Nephron (organoid): Measurements from ENCODE around the gene POP4.
A peak's percentile ranks its signal among the peaks of the same experiment; 100 is the strongest.

Experiments used
- H3K27ac Mint-ChIP-seq, 3 experiments: 2 replicates each; pipeline ENCODE4 v1.8.0; 2020; ENCODE audit warnings: mixed read lengths in 3 of 3, mild to moderate bottlenecking in 2 of 3, moderate library complexity in 1 of 3
- H3K27me3 Mint-ChIP-seq: 2 replicates; pipeline ENCODE4 v1.8.0; 2021; ENCODE audit warnings: low read depth, mild to moderate bottlenecking, moderate library complexity, mixed read lengths
- H3K36me3 Mint-ChIP-seq: 2 replicates; pipeline ENCODE4 v1.8.0; 2020; ENCODE audit warnings: low read depth, mixed read lengths
- H3K4me1 Mint-ChIP-seq: 2 replicates; pipeline ENCODE4 v1.8.0; 2020; ENCODE audit warnings: mixed read lengths
- H3K4me3 Mint-ChIP-seq, 3 experiments: 2 replicates each; pipeline ENCODE4 v1.8.0; 2020; ENCODE audit warnings: mild to moderate bottlenecking in 3 of 3, mixed read lengths in 3 of 3, moderate library complexity in 2 of 3
- H3K9me3 Mint-ChIP-seq: 2 replicates; pipeline ENCODE4 v1.8.0; 2020; ENCODE audit warnings: mixed read lengths
- CTCF ChIP-seq, 3 experiments: fragments of 200-600 bp; sonication (generic); IDR thresholded peaks; one replicate each; pipeline ENCODE4 v1.5.0; 2021; ENCODE audit warnings: antibody characterized with exemption in 3 of 3; ENCODE audit not compliant: unreplicated experiment in 3 of 3

The POP4 gene

DNA sequence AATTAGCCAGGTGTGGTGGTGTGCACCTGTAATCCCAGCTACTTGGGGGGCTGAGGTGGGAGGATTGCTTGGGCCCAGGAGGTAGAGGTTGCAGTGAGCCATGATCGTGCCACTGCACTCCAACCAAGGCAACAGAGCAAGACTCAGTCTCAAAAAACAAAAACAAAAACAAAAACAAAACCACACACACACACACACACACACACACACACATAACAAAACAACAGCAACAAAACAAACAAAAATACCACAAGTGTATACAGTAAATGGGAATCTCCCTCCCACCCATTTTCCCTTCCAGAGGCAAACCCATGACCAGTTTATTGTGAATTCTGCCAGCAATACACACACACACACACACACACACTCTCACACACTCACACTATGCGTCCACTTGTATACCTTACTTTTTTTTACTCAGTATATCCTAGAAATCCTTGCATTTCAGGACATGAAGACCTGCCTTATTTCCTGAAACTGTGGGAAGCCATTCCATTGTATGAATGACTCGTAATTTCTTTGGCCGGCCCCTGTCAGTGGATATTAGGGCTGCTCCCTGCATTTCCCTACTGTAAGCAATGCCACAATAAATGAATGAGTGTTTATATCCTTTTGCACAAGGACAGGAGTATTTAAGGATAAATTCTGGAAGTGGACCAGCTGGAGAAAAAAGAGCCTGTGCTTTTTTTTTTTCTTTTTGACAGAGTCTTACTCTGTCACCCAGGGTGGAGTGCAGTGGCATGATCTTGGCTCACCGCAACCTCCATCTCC lies 52.3 kb downstream of the POP4 start:
- Mint-ChIP-seq H3K4me1 (peaks cover 23% of the 10 kb centered on the region), H3K27ac (no peak overlapping the region), H3K36me3 (no peaks in the 10 kb centered on the region), H3K9me3 (peaks cover 4% of the 10 kb centered on the region), H3K4me3 (no peak overlapping the region), H3K27me3 (peaks cover 14% of the 10 kb centered on the region)
- no peak for TF ChIP-seq CTCF (IDR thresholded peaks at IDR 0.05; ENCODE audit: unreplicated experiment in 3 of 3)

GRCh38 chr19:29660835-29661234 lies 54.8 kb downstream of the POP4 start:
- peaks cover 2% of the 10 kb centered on the region for H3K9me3 Mint-ChIP-seq
- peaks cover 29% of the 10 kb centered on the region for H3K4me1 Mint-ChIP-seq
- H3K27me3 Mint-ChIP-seq = peaks cover 16% of the 10 kb centered on the region
- peak overlapping the region; percentile 27 to 57 (median 54) for H3K27ac Mint-ChIP-seq
- peak overlapping the region in 1 of 3 experiments; percentile 12 for H3K4me3 Mint-ChIP-seq
- H3K36me3 Mint-ChIP-seq = no peaks in the 10 kb centered on the region
- TF ChIP-seq CTCF (IDR thresholded peaks at IDR 0.05; ENCODE audit: unreplicated experiment in 3 of 3) = no peak

- peak overlapping the region in 2 of 3 experiments; percentile 45 to 47 for H3K4me3 Mint-ChIP-seq
- TF ChIP-seq CTCF (IDR thresholded peaks at IDR 0.05; ENCODE audit: unreplicated experiment in 3 of 3) = no peak
- peak overlapping the region; percentile 74 to 87 (median 87) for H3K27ac Mint-ChIP-seq
- peaks cover 2% of the 10 kb centered on the region for H3K9me3 Mint-ChIP-seq
- H3K36me3 Mint-ChIP-seq = no peaks in the 10 kb centered on the region
- peaks cover 19% of the 10 kb centered on the region for H3K27me3 Mint-ChIP-seq
- H3K4me1 Mint-ChIP-seq = peaks cover 38% of the 10 kb centered on the region
These were observed 56.2 kb downstream of the POP4 start for GRCh38 chr19:29662278-29662603.

DNA sequence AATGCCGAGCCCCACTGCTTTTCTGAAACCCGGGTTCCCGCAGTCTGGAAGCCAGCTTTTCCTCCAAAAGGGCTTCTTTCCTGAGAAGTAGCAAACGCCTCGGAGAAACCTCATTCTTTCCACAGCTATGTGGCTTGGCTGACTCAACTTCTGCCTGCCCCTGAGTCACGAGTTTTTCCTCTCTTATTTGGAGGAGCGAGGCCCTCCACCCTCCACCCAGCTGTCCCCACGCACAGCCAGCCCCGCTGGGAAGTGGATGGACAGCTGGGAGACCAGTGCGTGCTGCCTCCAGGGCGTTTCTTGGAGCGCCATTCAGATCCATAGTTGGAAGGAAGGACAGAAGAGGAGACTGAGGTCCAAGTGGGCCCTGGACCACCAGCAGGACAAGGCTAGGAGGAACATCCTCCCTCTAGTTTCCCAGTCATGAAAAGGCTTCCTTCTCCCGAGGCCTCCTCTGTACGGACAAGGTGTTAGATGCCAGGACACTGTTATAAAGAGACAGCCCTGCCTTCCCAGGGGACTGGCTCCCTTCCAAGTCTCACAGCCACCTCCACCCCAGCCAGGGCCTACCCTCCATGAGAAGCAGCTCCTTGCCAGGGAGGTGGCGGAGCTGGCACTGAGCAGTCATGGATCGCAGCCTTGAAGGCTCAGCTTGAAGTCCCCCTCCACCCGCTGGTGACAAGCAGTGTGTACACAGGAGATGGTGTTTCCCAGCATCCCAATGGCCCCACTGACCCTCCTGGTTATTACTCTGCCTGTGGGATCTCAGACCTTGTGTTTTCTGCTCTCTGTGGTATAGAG lies 56.7 kb downstream of the POP4 start:
- Mint-ChIP-seq H3K9me3 (peaks cover 2% of the 10 kb centered on the region), H3K4me1 (peaks cover 39% of the 10 kb centered on the region), H3K36me3 (no peaks in the 10 kb centered on the region), H3K4me3 (peak overlapping the region; percentile 25 to 47 (median 45)), H3K27me3 (peaks cover 17% of the 10 kb centered on the region), H3K27ac (peak overlapping the region; percentile 74 to 87 (median 87))
- no peak for TF ChIP-seq CTCF (IDR thresholded peaks at IDR 0.05; ENCODE audit: unreplicated experiment in 3 of 3)

DNA sequence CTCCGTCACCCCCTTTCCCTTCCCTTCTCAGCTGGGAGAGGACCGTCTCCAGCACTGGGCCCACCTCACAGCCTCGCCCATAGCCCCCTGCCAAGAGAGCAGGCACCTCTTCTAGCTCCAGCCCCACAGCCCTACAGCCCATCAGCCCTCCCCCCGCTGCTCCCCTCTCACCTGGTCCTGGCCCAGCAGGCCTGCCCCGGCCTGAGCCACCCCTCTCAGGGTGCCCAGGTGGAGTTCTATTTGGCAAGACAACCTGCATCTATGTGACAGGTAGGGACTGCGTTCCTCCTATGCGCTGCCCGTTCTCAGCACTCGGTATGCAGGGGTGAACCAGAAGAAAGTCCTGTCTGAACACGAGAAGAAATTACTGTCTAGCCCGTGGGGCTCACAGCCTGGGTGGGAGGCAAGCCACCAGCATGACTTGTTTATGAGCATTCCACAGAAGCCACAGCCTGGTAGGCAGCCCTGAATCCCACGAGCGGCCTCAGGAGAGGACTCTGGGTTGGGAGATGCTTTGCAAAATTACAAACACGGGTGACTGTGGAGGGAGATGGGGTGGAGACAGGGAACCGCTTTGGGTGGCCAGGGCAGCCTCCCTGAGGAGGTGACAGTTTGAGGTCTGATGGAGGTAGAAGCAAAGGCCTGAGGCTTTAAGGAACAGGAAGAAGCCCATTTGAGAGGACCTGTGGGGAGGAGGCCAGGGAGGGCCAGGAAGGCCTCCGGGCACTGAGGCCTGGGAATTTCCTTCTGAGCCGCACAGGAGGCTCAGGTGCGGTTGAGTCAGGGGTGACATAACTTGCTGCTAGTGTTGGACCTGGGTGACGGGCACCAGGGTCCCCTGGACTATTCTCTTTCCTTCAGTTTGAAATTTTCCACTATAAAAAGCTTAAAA lies 58.0 kb downstream of the POP4 start:
- H3K4me1 Mint-ChIP-seq = peaks cover 39% of the 10 kb centered on the region

More for the DNA sequence above, 58.0 kb downstream of the POP4 start:
- Mint-ChIP-seq H3K9me3 (no peaks in the 10 kb centered on the region), H3K27me3 (peaks cover 14% of the 10 kb centered on the region), H3K36me3 (no peaks in the 10 kb centered on the region), H3K27ac (no peak overlapping the region), H3K4me3 (peak overlapping the region; percentile 79 to 85 (median 83))
- no peak for TF ChIP-seq CTCF (IDR thresholded peaks at IDR 0.05; ENCODE audit: unreplicated experiment in 3 of 3)
